Aortic smooth muscle cell (primary cell): Measurements from ENCODE around the gene BDKRB2. TPM values are rescaled to one million over a fixed set of nuclear protein-coding genes. Genes with fewer than 3 reads are reported as not detected.

ENCODE experiments used
- total RNA-seq: library from RNA; depleted of rRNA; stranded (reverse); fragments of >200 nt; gene quantifications from 2 replicates; pipeline ENCODE4 v1.2.3, GENCODE V29; 2014

The BDKRB2 gene
- 0.75 and 6.5 TPM in 2 replicates for total RNA-seq

DNA sequence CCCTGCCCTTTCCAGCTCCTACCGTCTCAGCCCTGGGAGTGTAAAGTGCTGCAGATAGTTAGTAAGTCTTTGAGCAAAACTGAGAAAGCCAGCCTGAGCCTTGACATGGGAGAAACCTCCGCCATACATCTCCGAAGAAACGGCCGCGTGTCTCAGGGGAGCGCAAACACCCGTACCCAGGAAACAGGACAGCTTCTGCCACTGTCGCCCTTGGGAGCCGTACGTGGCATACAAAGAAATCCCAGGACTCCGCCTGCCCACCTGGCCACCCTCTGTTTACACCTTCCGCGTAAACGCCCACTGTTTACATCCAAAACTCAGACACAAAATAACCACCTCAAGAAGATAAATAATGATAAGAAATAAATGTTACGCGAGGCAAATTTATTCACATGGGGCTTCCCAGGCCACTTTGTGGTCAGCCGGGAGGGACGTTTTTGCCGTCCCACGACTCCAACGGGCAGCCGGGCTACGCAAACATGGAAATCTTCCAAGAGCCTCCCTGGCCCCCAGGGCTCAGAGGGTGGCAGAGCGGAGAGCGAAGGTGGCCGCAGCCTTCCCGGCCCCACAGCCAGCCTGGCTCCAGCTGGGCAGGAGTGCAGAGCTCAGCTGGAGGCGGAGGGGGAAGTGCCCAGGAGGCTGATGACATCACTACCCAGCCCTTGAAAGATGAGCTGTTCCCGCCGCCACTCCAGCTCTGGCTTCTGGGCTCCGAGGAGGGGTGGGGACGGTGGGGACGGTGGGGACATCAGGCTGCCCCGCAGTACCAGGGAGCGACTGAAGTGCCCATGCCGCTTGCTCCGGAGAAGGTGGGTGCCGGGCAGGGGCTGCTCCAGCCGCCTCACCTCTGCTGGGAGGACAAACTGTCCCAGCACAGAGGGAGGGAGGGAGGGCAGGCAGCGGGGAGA, at the start of gene BDKRB2:
BDKRB2 (plus strand) TSS at position 689 of the 908 bp plus-strand sequence. CDS start 32,269 bp downstream, outside the sequence.

DNA sequence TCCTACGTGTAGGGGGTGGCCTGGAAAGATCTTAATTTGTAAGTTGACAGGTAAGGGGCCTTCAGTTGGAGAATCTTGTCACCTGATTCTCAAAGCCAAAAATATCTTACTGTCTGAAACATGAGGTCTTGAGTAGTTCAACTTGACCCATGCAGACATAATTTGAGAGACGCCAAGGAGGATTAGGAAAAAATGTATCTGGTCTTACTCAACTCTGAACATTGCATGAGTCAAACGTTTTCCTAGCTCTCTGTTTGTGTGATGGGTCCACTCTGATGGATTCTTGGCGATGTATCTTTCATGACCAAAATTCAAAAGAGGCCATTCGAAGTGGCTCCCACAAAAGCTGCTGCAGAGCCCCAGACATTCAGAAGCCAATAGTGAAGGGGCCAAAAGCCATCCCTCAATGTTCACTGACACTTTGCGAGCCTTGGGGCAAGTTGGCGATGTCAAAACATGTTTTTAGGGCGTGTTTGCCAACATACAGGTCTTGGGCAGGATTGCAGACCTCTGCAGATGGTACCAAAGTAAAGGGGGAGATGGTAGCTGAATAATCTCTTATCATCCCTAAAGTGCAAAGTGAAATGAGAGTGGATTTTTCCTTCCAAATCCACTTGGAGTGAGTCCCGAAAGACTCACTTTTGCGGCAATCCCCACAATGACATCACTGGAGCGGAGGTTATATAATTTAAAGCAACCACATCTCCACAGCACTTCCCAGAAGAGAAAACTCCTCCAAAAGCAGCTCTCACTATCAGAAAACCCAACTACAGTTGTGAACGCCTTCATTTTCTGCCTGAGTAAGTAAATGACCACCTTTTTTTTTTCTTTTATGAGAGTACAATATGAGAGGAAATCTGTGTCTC, 51.1 kb downstream of the BDKRB2 start, which contains the start of gene BDKRB1:
BDKRB1 (plus strand) TSS at position 710 of the 866 bp plus-strand sequence. CDS start 7,473 bp downstream, outside the sequence.

Other genes starting within 250 kb of the BDKRB2 start
- 8.2 and 14.4 TPM in 2 replicates for gene C14orf132, start 165.5 kb upstream of the BDKRB2 start, total RNA-seq
- gene BDKRB1, start 51.4 kb downstream of the BDKRB2 start, total RNA-seq = 0.53 TPM in 1 of 2 replicates, not detected in the other
- gene ATG2B, start 158.5 kb downstream of the BDKRB2 start, total RNA-seq = 29.6 and 36.1 TPM in 2 replicates
- gene GSKIP, start 158.7 kb downstream of the BDKRB2 start, total RNA-seq = 20.3 and 34.1 TPM in 2 replicates
- 0.13 and 0.31 TPM in 2 replicates for gene AK7, start 187.3 kb downstream of the BDKRB2 start, total RNA-seq